Spinal cord (tissue), 10 donors: ENCODE results near the gene GEN1. TPM values are rescaled to one million over a fixed set of nuclear protein-coding genes. Genes with fewer than 3 reads are reported as not detected.

ENCODE experiments used
- DNase-seq, 6 donors: peaks; one replicate each; pipeline versions ENCODE4 v3.0.0 to v3.0.0-alpha.2; 2013 to 2015; ENCODE audit warnings: low spot score in 6 of 6, low read depth in 4 of 6
- H3K27ac ChIP-seq: one replicate; pipeline ENCODE4 v1.5.1; 2013; ENCODE audit warnings: low read depth, low read length, control low read depth
- H3K27me3 ChIP-seq: one replicate; pipeline ENCODE4 v1.6.1; 2013; ENCODE audit warnings: low read length; ENCODE audit not compliant: control insufficient read depth, insufficient read depth
- H3K36me3 ChIP-seq: one replicate; pipeline ENCODE4 v1.6.1; 2013; ENCODE audit warnings: low read length; ENCODE audit not compliant: control insufficient read depth, insufficient read depth
- H3K4me1 ChIP-seq: one replicate; pipeline ENCODE4 v1.6.1; 2013; ENCODE audit warnings: low read length; ENCODE audit not compliant: control insufficient read depth, insufficient read depth
- H3K4me3 ChIP-seq: one replicate; pipeline ENCODE4 v1.5.1; 2013; ENCODE audit warnings: low read depth, low read length, control low read depth
- H3K9me3 ChIP-seq: one replicate; pipeline ENCODE4 v1.6.1; 2013; ENCODE audit warnings: low read length; ENCODE audit not compliant: control insufficient read depth, insufficient read depth
- WGBS: methylation state at CpG from one replicate; pipeline ENCODE4 v1.1.5; 2013; ENCODE audit warnings: missing lambda C conversion rate; ENCODE audit not compliant: insufficient coverage; 5-methylcytosine and 5-hydroxymethylcytosine counted together
- polyA plus RNA-seq, 2 donors: library from polyadenylated mRNA; unstranded; fragments of 120-200 nt; gene quantifications; one replicate each; pipeline ENCODE4 v1.2.1, GENCODE V29; 2013; ENCODE audit not compliant: insufficient read length in 2 of 2
- total RNA-seq, 2 donors: library from RNA; depleted of rRNA in 1 of 2; stranded (reverse); fragments of 120-200 nt in 1 of 2; fragments of >200 nt in 1 of 2; gene quantifications; one replicate each; pipeline versions ENCODE4 v1.2.3 to v1.2.4, GENCODE V29; 2013 to 2014
- donor health status: healthy.

GEN1 gene
- total and polyA plus RNA-seq, 4 donors, result 8.4 to 15.6 (median 10.1) TPM

DNA sequence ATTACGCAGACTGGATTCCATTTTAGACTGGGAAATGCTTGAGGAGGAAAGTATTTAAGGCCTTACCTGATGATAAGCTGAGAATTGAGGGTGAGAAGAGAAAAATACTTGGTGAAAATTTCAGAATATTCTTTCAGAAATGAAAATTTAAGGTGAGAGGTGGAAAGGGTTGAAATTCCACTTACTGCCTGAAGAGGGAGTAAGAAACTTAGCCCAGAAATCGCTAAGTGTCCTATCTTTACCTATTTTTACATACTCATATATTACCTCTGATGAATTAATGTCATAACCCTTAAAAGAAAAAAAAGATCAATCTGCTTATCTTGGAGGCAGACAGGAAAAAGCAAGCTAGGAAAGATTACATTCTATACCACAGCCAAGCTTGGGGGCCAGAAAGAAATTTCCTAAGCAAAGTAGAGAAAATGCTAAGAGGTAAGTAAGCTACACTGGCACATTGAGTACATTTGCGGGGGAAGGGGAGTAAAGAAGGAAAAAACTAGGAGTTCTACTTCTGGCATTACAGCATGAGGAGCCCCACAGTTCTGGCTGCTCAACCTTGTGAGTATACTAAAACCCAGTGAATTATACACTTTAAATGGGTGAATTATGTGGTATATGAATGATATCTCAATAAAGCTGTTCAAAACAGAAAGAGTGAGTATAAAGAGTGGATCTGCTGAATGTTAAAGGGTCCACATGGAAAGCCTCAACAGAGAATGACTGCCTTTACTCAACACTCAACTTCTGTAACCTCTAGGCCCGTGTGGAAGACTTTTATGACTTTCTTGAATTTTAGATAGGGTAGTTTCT lies 34.2 kb upstream of the GEN1 start:
- H3K27ac ChIP-seq, result no peak overlapping the region
- 100% methylated on average over 1 of the region's 4 CpGs for WGBS
- peak in 2 of 6 donors; percentile 4 to 30 for DNase-seq
- no peak overlapping the region for H3K4me3 ChIP-seq
- no peaks in the 10 kb centered on the region for H3K4me1 ChIP-seq
- no peaks in the 10 kb centered on the region for H3K9me3 ChIP-seq
- peaks cover 7% of the 10 kb centered on the region for H3K36me3 ChIP-seq
- H3K27me3 ChIP-seq, result no peaks in the 10 kb centered on the region

DNA sequence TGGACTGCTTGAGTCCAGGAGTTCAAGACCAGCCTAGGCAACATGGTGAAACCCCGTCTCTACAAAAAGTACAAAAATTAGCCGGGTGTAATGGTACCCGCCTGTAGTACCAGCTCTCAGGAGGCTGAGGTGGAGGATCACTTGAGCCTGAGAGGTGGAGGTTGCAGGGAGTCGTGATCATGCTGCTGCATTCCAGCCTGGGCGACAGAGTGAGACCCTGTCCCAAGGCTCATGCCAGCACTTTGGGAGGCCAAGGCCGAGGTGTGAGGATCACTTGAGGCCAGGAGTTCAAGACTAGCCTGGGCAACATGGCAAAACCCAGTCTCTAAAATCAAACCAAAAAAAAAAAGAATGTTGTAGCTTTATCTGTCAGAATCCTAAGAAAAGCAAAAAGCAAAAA lies 25.7 kb upstream of the GEN1 start:
- Histone ChIP-seq H3K27me3 (no peaks in the 10 kb centered on the region), H3K4me1 (no peaks in the 10 kb centered on the region), H3K36me3 (peaks cover 5% of the 10 kb centered on the region), H3K9me3 (no peaks in the 10 kb centered on the region), H3K4me3 (no peak overlapping the region), H3K27ac (no peak overlapping the region)
- WGBS, result 97% methylated on average over 4 of the region's 6 CpGs
- DNase-seq, result no peak

DNA sequence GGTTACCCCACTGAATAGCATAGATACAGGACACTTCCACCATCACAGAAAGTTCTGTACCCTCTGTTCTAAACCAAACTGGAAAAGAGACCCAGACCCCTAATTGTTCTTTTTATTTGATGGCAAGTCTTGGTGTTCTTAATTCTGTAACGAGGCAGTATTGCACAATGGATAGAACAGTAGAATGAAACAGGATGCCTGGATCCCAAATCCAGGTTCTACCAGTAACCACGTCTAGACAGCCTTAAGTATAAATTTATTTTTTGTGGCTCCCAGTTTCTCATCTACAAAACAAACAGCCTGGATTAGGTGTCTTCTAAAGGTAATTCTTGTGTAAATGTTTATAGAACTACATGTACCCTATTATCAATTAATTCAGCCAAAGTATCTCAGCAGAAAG lies 24.1 kb upstream of the GEN1 start:
- no peak for DNase-seq
- no peaks in the 10 kb centered on the region for H3K4me1 ChIP-seq
- H3K27me3 ChIP-seq, result no peaks in the 10 kb centered on the region
- H3K4me3 ChIP-seq, result no peak overlapping the region
- H3K36me3 ChIP-seq, result peaks cover 5% of the 10 kb centered on the region
- no peak overlapping the region for H3K27ac ChIP-seq
- 100% methylated on average over 1 of the region's 2 CpGs for WGBS
- no peaks in the 10 kb centered on the region for H3K9me3 ChIP-seq

- Histone ChIP-seq H3K27ac (no peak overlapping the region), H3K4me1 (no peaks in the 10 kb centered on the region), H3K36me3 (peaks cover 7% of the 10 kb centered on the region), H3K9me3 (no peaks in the 10 kb centered on the region), H3K27me3 (no peaks in the 10 kb centered on the region), H3K4me3 (no peak overlapping the region)
- no CpG with 5 or more reads among the region's 1 CpG for WGBS
- DNase-seq, result no peak
Measured at GRCh38 chr2:17733599-17733998, 20.3 kb upstream of the GEN1 start.

- DNase-seq, result no peak
- WGBS, result no CpG with 5 or more reads among the region's 2 CpGs
- no peaks in the 10 kb centered on the region for H3K9me3 ChIP-seq
- H3K4me3 ChIP-seq, result no peak overlapping the region
- H3K27ac ChIP-seq, result no peak overlapping the region
- no peaks in the 10 kb centered on the region for H3K4me1 ChIP-seq
- no peaks in the 10 kb centered on the region for H3K27me3 ChIP-seq
- peaks cover 18% of the 10 kb centered on the region for H3K36me3 ChIP-seq
Measured at GRCh38 chr2:17735864-17736263, 18.1 kb upstream of the GEN1 start.

- DNase-seq, result no peak
- 91% methylated on average over 1 of the region's 1 CpG for WGBS
- H3K4me1 ChIP-seq, result no peaks in the 10 kb centered on the region
- H3K36me3 ChIP-seq, result peaks cover 18% of the 10 kb centered on the region
- H3K4me3 ChIP-seq, result no peak overlapping the region
- no peaks in the 10 kb centered on the region for H3K27me3 ChIP-seq
- no peak overlapping the region for H3K27ac ChIP-seq
- no peaks in the 10 kb centered on the region for H3K9me3 ChIP-seq
Measured at GRCh38 chr2:17736989-17737388, 16.9 kb upstream of the GEN1 start.

GRCh38 chr2:17740203-17740602 lies 13.7 kb upstream of the GEN1 start:
- no peak for DNase-seq
- H3K27me3 ChIP-seq, result no peaks in the 10 kb centered on the region
- H3K9me3 ChIP-seq, result no peaks in the 10 kb centered on the region
- 92% methylated on average over 2 of the region's 2 CpGs for WGBS
- no peak overlapping the region for H3K27ac ChIP-seq
- H3K4me1 ChIP-seq, result no peaks in the 10 kb centered on the region
- peaks cover 18% of the 10 kb centered on the region for H3K36me3 ChIP-seq
- no peak overlapping the region for H3K4me3 ChIP-seq

GRCh38 chr2:17747684-17748452 lies 6.1 kb upstream of the GEN1 start:
- no peak overlapping the region for H3K4me3 ChIP-seq
- no peaks in the 10 kb centered on the region for H3K36me3 ChIP-seq
- no peaks in the 10 kb centered on the region for H3K27me3 ChIP-seq
- WGBS, result no CpG with 5 or more reads among the region's 4 CpGs
- no peaks in the 10 kb centered on the region for H3K9me3 ChIP-seq
- no peak overlapping the region for H3K27ac ChIP-seq
- no peaks in the 10 kb centered on the region for H3K4me1 ChIP-seq
- no peak for DNase-seq

DNA sequence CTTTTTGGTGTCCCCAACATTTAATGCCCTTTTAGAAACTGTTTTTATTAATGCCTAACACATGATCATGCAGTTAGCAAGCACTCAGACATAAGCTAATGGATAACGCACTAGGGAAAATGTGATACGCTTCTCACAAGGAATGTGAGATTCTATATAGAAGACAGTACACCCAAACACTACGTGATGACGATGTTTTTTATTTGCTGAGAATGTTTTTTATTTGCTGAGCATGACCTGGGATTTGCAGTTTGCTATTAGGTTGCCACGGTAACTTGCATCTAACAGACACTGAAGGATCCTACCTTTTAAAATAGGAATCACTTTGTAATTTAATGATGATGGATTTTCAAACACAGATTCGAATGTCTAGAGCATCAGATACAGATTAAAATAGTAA lies 5.2 kb upstream of the GEN1 start:
- Histone ChIP-seq H3K27ac (no peak overlapping the region), H3K9me3 (no peaks in the 10 kb centered on the region)
- peak in 1 of 6 donors; percentile 51 for DNase-seq

More for the DNA sequence above, 5.2 kb upstream of the GEN1 start:
- H3K27me3 ChIP-seq, result no peaks in the 10 kb centered on the region
- H3K4me1 ChIP-seq, result no peaks in the 10 kb centered on the region
- H3K4me3 ChIP-seq, result no peak overlapping the region
- WGBS, result 85% methylated on average over 2 of the region's 6 CpGs
- H3K36me3 ChIP-seq, result no peaks in the 10 kb centered on the region
